ENCODE results near the gene MLLT3. TPM values are rescaled to one million over a fixed set of nuclear protein-coding genes. Genes with fewer than 3 reads are reported as not detected.

The MLLT3 gene
- total RNA-seq, 1 donor = 17.4 TPM

- no peak for DNase-seq (ENCODE audit: insufficient read length, low spot score, missing footprints)
- Histone ChIP-seq H3K36me3 (ENCODE audit: insufficient read depth, low read length) (no peaks in the 10 kb centered on the region), H4K20me1 (ENCODE audit: insufficient read depth, low read length) (no peaks in the 10 kb centered on the region)
Observed at GRCh38 chr9:20343325-20343724, 279.0 kb downstream of the MLLT3 start.

GRCh38 chr9:20340511-20340861, 281.8 kb downstream of the MLLT3 start:
- H3K4me2 ChIP-seq (ENCODE audit: insufficient read depth, low read length) = peak overlapping the region; percentile 22
- DNase-seq (ENCODE audit: insufficient read length, low spot score, missing footprints) = no peak
- H3K27me3 ChIP-seq (ENCODE audit: insufficient read depth, low read length) = peaks cover 4% of the 10 kb centered on the region
- no peak overlapping the region for H2AFZ ChIP-seq (ENCODE audit: low read length)
- no peaks in the 10 kb centered on the region for H3K79me2 ChIP-seq (ENCODE audit: insufficient read depth, low read length)
- no peaks in the 10 kb centered on the region for H4K20me1 ChIP-seq (ENCODE audit: insufficient read depth, low read length)
- H3K9me3 ChIP-seq (ENCODE audit: low read depth, low read length) = no peaks in the 10 kb centered on the region
- H3K4me1 ChIP-seq (ENCODE audit: insufficient read depth, low read length) = no peaks in the 10 kb centered on the region
- H3K4me3 ChIP-seq (ENCODE audit: insufficient read depth, low read length) = no peak overlapping the region
- H3K36me3 ChIP-seq (ENCODE audit: insufficient read depth, low read length) = no peaks in the 10 kb centered on the region
- TF ChIP-seq CTCF (IDR thresholded peaks at IDR 0.05; ENCODE audit: extremely low read depth, low read depth, low read length) = no peak
- H3K27ac ChIP-seq (ENCODE audit: low read depth, low read length) = no peak overlapping the region

More at GRCh38 chr9:20343325-20343724, 279.0 kb downstream of the MLLT3 start:
- no peaks in the 10 kb centered on the region for H3K79me2 ChIP-seq (ENCODE audit: insufficient read depth, low read length)
- H2AFZ ChIP-seq (ENCODE audit: low read length) = no peak overlapping the region
- H3K4me1 ChIP-seq (ENCODE audit: insufficient read depth, low read length) = no peaks in the 10 kb centered on the region
- no peak overlapping the region for H3K27ac ChIP-seq (ENCODE audit: low read depth, low read length)
- H3K9me3 ChIP-seq (ENCODE audit: low read depth, low read length) = no peaks in the 10 kb centered on the region
- H3K4me2 ChIP-seq (ENCODE audit: insufficient read depth, low read length) = no peak overlapping the region
- no peak overlapping the region for H3K4me3 ChIP-seq (ENCODE audit: insufficient read depth, low read length)
- no peak for TF ChIP-seq CTCF (IDR thresholded peaks at IDR 0.05; ENCODE audit: extremely low read depth, low read depth, low read length)
- H3K27me3 ChIP-seq (ENCODE audit: insufficient read depth, low read length) = peaks cover 4% of the 10 kb centered on the region

GRCh38 chr9:20335668-20336332, 286.5 kb downstream of the MLLT3 start:
- H3K4me1 ChIP-seq (ENCODE audit: insufficient read depth, low read length) = no peaks in the 10 kb centered on the region
- peaks cover 4% of the 10 kb centered on the region for H3K27me3 ChIP-seq (ENCODE audit: insufficient read depth, low read length)
- H3K9me3 ChIP-seq (ENCODE audit: low read depth, low read length) = no peaks in the 10 kb centered on the region
- H3K79me2 ChIP-seq (ENCODE audit: insufficient read depth, low read length) = no peaks in the 10 kb centered on the region
- DNase-seq (ENCODE audit: insufficient read length, low spot score, missing footprints) = no peak
- TF ChIP-seq CTCF (IDR thresholded peaks at IDR 0.05; ENCODE audit: extremely low read depth, low read depth, low read length) = no peak
- no peak overlapping the region for H2AFZ ChIP-seq (ENCODE audit: low read length)
- no peaks in the 10 kb centered on the region for H3K36me3 ChIP-seq (ENCODE audit: insufficient read depth, low read length)
- no peak overlapping the region for H3K27ac ChIP-seq (ENCODE audit: low read depth, low read length)
- H3K4me3 ChIP-seq (ENCODE audit: insufficient read depth, low read length) = no peak overlapping the region
- no peaks in the 10 kb centered on the region for H4K20me1 ChIP-seq (ENCODE audit: insufficient read depth, low read length)
- no peak overlapping the region for H3K4me2 ChIP-seq (ENCODE audit: insufficient read depth, low read length)

- H3K4me3 ChIP-seq (ENCODE audit: insufficient read depth, low read length) = no peak overlapping the region
- DNase-seq (ENCODE audit: insufficient read length, low spot score, missing footprints) = no peak
- H3K9me3 ChIP-seq (ENCODE audit: low read depth, low read length) = no peaks in the 10 kb centered on the region
- no peak for TF ChIP-seq CTCF (IDR thresholded peaks at IDR 0.05; ENCODE audit: extremely low read depth, low read depth, low read length)
- H3K36me3 ChIP-seq (ENCODE audit: insufficient read depth, low read length) = no peaks in the 10 kb centered on the region
- H3K4me2 ChIP-seq (ENCODE audit: insufficient read depth, low read length) = no peak overlapping the region
- no peak overlapping the region for H3K27ac ChIP-seq (ENCODE audit: low read depth, low read length)
- no peaks in the 10 kb centered on the region for H3K79me2 ChIP-seq (ENCODE audit: insufficient read depth, low read length)
- H3K27me3 ChIP-seq (ENCODE audit: insufficient read depth, low read length) = peaks cover 2% of the 10 kb centered on the region
- no peaks in the 10 kb centered on the region for H4K20me1 ChIP-seq (ENCODE audit: insufficient read depth, low read length)
- H2AFZ ChIP-seq (ENCODE audit: low read length) = no peak overlapping the region
- H3K4me1 ChIP-seq (ENCODE audit: insufficient read depth, low read length) = no peaks in the 10 kb centered on the region
Observed at GRCh38 chr9:20333991-20334390, 288.3 kb downstream of the MLLT3 start.

Measured in osteoblast (primary cell).